ENCODE measurements around the gene SMOC1.

DNA sequence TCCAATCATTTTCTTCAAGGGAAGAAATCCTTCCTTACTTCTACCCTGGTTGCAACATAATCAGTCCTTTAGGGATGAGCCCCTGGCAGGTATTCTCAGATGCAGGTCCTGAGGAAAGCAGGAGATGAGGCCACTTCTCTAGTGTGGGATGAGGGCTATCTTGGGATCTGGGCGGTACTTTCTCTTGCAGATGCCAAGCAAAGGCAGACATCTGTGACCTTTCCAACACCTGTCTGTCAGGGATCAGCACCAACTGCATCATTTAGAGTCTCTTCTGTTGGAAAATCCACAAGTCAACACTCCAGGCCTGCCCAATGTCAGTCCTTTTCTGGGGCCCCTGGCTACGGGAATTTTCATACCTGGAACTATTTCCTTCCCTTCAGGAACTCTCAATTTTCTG is 180.3 kb downstream of the SMOC1 start:
- TF ChIP-seq, protein P1, sequence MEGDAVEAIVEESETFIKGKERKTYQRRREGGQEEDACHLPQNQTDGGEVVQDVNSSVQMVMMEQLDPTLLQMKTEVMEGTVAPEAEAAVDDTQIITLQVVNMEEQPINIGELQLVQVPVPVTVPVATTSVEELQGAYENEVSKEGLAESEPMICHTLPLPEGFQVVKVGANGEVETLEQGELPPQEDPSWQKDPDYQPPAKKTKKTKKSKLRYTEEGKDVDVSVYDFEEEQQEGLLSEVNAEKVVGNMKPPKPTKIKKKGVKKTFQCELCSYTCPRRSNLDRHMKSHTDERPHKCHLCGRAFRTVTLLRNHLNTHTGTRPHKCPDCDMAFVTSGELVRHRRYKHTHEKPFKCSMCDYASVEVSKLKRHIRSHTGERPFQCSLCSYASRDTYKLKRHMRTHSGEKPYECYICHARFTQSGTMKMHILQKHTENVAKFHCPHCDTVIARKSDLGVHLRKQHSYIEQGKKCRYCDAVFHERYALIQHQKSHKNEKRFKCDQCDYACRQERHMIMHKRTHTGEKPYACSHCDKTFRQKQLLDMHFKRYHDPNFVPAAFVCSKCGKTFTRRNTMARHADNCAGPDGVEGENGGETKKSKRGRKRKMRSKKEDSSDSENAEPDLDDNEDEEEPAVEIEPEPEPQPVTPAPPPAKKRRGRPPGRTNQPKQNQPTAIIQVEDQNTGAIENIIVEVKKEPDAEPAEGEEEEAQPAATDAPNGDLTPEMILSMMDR (conservative IDR thresholded peaks at IDR 0.05 in 1 of 2, IDR thresholded peaks at IDR 0.05 in 1 of 2; ENCODE audit: low read depth in 1 of 2, low read length in 2 of 2): no peak
- TF ChIP-seq EZH2 (IDR thresholded peaks at IDR 0.05; ENCODE audit: low read length, missing control alignments): no peak

Data from fibroblast of lung (primary cell).